OCI-LY3 (cell line): ENCODE results near the gene NPIPA5.
"Not testable (repeated sequence)": the region's sequence is repeated elsewhere in the genome, so short reads cannot be mapped to it uniquely, and the experiment has no call there.

ENCODE experiments used
- H2AFZ ChIP-seq: fragments of 200-600, 300-600 bp; shearing (Covaris generic); 2 replicates; pipeline ENCODE4 v1.6.0; 2014; ENCODE audit warnings: antibody characterized with exemption, low read depth, low read length
- H3K27ac ChIP-seq: fragments of 200-600, 300-600 bp; sonication (generic); 2 replicates; pipeline ENCODE4 v1.5.1; 2014; ENCODE audit warnings: mild to moderate bottlenecking, low read length, moderate library complexity, mixed read lengths
- H3K27me3 ChIP-seq: fragments of 200-600, 300-600 bp; sonication (generic); 2 replicates; pipeline ENCODE4 v1.6.1; 2014; ENCODE audit warnings: low read depth, low read length, mixed read lengths
- H3K36me3 ChIP-seq: fragments of 200-600, 300-600 bp; sonication (generic); replicated peaks from 2 replicates; pipeline ENCODE3; 2014; ENCODE audit warnings: low read depth, low read length, mixed read lengths
- H3K4me1 ChIP-seq: fragments of 300-600, 200-600 bp; sonication (generic); 2 replicates; pipeline ENCODE4 v1.6.1; 2014; ENCODE audit warnings: low read length, mixed read lengths
- H3K4me2 ChIP-seq: fragments of 200-600, 300-600 bp; sonication (generic); 2 replicates; pipeline ENCODE4 v1.6.1; 2014; ENCODE audit warnings: low read length, mixed read lengths
- H3K4me3 ChIP-seq: fragments of 300-600, 200-600 bp; sonication (generic); 2 replicates; pipeline ENCODE4 v1.5.1; 2014; ENCODE audit warnings: antibody characterized with exemption, mild to moderate bottlenecking, low read length, moderate library complexity
- H3K79me2 ChIP-seq: fragments of 300-600, 200-600 bp; shearing (Covaris generic); 2 replicates; pipeline ENCODE4 v1.6.1; 2014; ENCODE audit warnings: mild to moderate bottlenecking, low read length, mixed read lengths
- H3K9ac ChIP-seq: fragments of 300-600, 200-600 bp; shearing (Covaris generic); 2 replicates; pipeline ENCODE4 v1.6.0; 2014; ENCODE audit warnings: mild to moderate bottlenecking, low read length, moderate library complexity
- H3K9me3 ChIP-seq: fragments of 200-600, 300-600 bp; shearing (Covaris generic); 2 replicates; pipeline ENCODE4 v1.6.1; 2014; ENCODE audit warnings: low read length, mixed read lengths; ENCODE audit not compliant: insufficient read depth
- H4K20me1 ChIP-seq: fragments of 200-600, 300-600 bp; sonication (generic); 2 replicates; pipeline ENCODE4 v1.6.1; 2016; ENCODE audit warnings: low read length, mixed read lengths; ENCODE audit not compliant: insufficient read depth

NPIPA5 gene

GRCh38 chr16:15389916-15390315 is 11.8 kb upstream of the NPIPA5 start:
- H3K9ac ChIP-seq, H4K20me1 ChIP-seq, H3K9me3 ChIP-seq, H3K36me3 ChIP-seq, H3K27ac ChIP-seq, H3K4me2 ChIP-seq, H3K4me3 ChIP-seq, H2AFZ ChIP-seq, H3K4me1 ChIP-seq, H3K79me2 ChIP-seq, H3K27me3 ChIP-seq: not testable (repeated sequence)

GRCh38 chr16:15388060-15388459 is 10.0 kb upstream of the NPIPA5 start:
- not testable (repeated sequence) for H3K9me3 ChIP-seq, H3K4me2 ChIP-seq, H3K9ac ChIP-seq, H3K79me2 ChIP-seq, H3K27ac ChIP-seq, H3K4me1 ChIP-seq, H2AFZ ChIP-seq, H4K20me1 ChIP-seq, H3K27me3 ChIP-seq, H3K36me3 ChIP-seq, H3K4me3 ChIP-seq

- not testable (repeated sequence) for H3K27ac ChIP-seq, H4K20me1 ChIP-seq, H3K4me1 ChIP-seq, H3K9ac ChIP-seq, H2AFZ ChIP-seq, H3K36me3 ChIP-seq, H3K9me3 ChIP-seq, H3K79me2 ChIP-seq, H3K27me3 ChIP-seq, H3K4me3 ChIP-seq, H3K4me2 ChIP-seq
These were observed 4.7 kb upstream of the NPIPA5 start for GRCh38 chr16:15382810-15383209.

- not testable (repeated sequence) for H4K20me1 ChIP-seq, H3K9ac ChIP-seq, H3K4me2 ChIP-seq, H3K27ac ChIP-seq, H3K36me3 ChIP-seq, H3K4me1 ChIP-seq, H3K4me3 ChIP-seq, H3K27me3 ChIP-seq, H3K79me2 ChIP-seq, H3K9me3 ChIP-seq, H2AFZ ChIP-seq
These were observed 20.6 kb downstream of the NPIPA5 start for GRCh38 chr16:15357495-15357894.

- not testable (repeated sequence) for H3K4me3 ChIP-seq, H4K20me1 ChIP-seq, H3K36me3 ChIP-seq, H3K9me3 ChIP-seq, H3K4me1 ChIP-seq, H2AFZ ChIP-seq, H3K27me3 ChIP-seq, H3K4me2 ChIP-seq, H3K79me2 ChIP-seq, H3K27ac ChIP-seq, H3K9ac ChIP-seq
These were observed 23.2 kb downstream of the NPIPA5 start for GRCh38 chr16:15354846-15355245.

GRCh38 chr16:15352852-15353251 is 25.2 kb downstream of the NPIPA5 start:
- not testable (repeated sequence) for H4K20me1 ChIP-seq, H3K4me1 ChIP-seq, H3K4me3 ChIP-seq, H3K79me2 ChIP-seq, H3K27ac ChIP-seq, H3K4me2 ChIP-seq, H3K9me3 ChIP-seq, H3K9ac ChIP-seq, H3K27me3 ChIP-seq, H3K36me3 ChIP-seq, H2AFZ ChIP-seq

GRCh38 chr16:15351745-15352144 is 26.3 kb downstream of the NPIPA5 start:
- not testable (repeated sequence) for H3K9ac ChIP-seq, H4K20me1 ChIP-seq, H3K4me2 ChIP-seq, H3K27me3 ChIP-seq, H3K36me3 ChIP-seq, H2AFZ ChIP-seq, H3K9me3 ChIP-seq, H3K79me2 ChIP-seq, H3K4me1 ChIP-seq, H3K4me3 ChIP-seq, H3K27ac ChIP-seq

GRCh38 chr16:15351251-15351650 is 26.8 kb downstream of the NPIPA5 start:
- H3K27me3 ChIP-seq, result not testable (repeated sequence)

GRCh38 chr16:15348721-15349120 is 29.4 kb downstream of the NPIPA5 start:
- H2AFZ ChIP-seq, H3K79me2 ChIP-seq, H3K27ac ChIP-seq, H3K36me3 ChIP-seq, H3K4me2 ChIP-seq, H3K4me3 ChIP-seq, H3K9me3 ChIP-seq, H3K9ac ChIP-seq, H3K27me3 ChIP-seq, H3K4me1 ChIP-seq, H4K20me1 ChIP-seq: not testable (repeated sequence)

More at GRCh38 chr16:15351251-15351650, 26.8 kb downstream of the NPIPA5 start:
- H3K36me3 ChIP-seq, H4K20me1 ChIP-seq, H3K4me1 ChIP-seq, H3K27ac ChIP-seq, H2AFZ ChIP-seq, H3K4me2 ChIP-seq, H3K79me2 ChIP-seq, H3K9me3 ChIP-seq, H3K9ac ChIP-seq, H3K4me3 ChIP-seq: not testable (repeated sequence)

- H3K9ac ChIP-seq, H2AFZ ChIP-seq, H3K79me2 ChIP-seq, H3K27me3 ChIP-seq, H4K20me1 ChIP-seq, H3K4me3 ChIP-seq, H3K36me3 ChIP-seq, H3K4me1 ChIP-seq, H3K4me2 ChIP-seq, H3K27ac ChIP-seq, H3K9me3 ChIP-seq: not testable (repeated sequence)
These were observed 35.8 kb downstream of the NPIPA5 start for GRCh38 chr16:15342337-15342736.
